ENCODE results near the gene MNT. TPM values are rescaled to one million over a fixed set of nuclear protein-coding genes. Genes with fewer than 3 reads are reported as not detected.

The MNT gene
- total and polyA plus RNA-seq, 9 of the 15 experiments (the other 6 are each of a cell fraction or from before 2014, with no cell fraction given): 0.18 to 23.8 (median 5.3) TPM

DNA sequence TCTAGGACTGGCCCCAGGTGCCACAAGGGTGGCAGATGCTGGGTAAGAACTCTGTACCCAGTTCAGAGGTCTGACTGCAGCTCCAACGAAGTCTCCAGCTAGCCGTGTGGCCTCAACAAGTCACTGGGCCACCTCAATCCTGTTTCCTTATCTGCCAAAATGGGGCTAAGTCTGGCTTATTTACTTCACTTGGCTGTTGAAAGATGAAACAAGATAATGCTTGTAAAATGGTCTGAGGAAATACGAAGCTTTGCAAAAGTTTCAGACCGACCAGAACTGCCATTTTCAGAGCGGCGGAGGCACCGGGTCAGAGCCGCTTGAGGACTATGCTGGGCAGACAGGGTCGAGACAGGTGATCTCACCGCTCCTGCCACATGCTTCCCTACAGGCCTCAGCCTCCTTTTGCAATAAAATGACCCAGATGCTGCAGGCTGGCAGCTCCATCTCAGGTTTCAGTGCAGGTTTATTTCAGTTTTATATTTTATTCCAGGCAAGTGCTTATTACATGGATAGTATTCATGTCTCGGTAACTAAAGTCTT lies 17.2 kb downstream of the MNT start (continued):
- TF ChIP-seq ZNF592 (IDR thresholded peaks at IDR 0.05) (peak; percentile 42; the same call in 1 of the 2 replicates), MEF2D (tag; conservative IDR thresholded peaks at IDR 0.05; ENCODE audit: low read depth) (no peak), FOXK2 (conservative IDR thresholded peaks at IDR 0.05 in 1 of 2, IDR thresholded peaks at IDR 0.05 in 1 of 2; ENCODE audit: low read depth in 2 of 2) (peak; percentile 40 to 43; a peak in 2 of 4 replicates), NFXL1 (CRISPR knock-in tag; IDR thresholded peaks at IDR 0.05) (no peak), VEZF1 (CRISPR knock-in tag; IDR thresholded peaks at IDR 0.05) (peak; percentile 24; the same call in 1 of the 2 replicates), MNT (conservative IDR thresholded peaks at IDR 0.05) (0 out of 4 replicates have a peak, but pooled peaks of 1 of the 2 experiments have one; percentile 22), SIX5 (IDR thresholded peaks at IDR 0.05; ENCODE audit: borderline replicate concordance in 1 of 2, insufficient read depth in 1 of 2, low read depth in 1 of 2, low read length in 2 of 2) (no peak), HDAC1 (IDR thresholded peaks at IDR 0.05) (no peak), EP300 (IDR thresholded peaks at IDR 0.05; ENCODE audit: low read length) (0 out of 2 replicates have a peak, but pooled peaks have one; percentile 15), TCF3 (CRISPR knock-in tag; IDR thresholded peaks at IDR 0.05) (0 out of 2 replicates have a peak, but pooled peaks have one; percentile 7), RCOR1 (IDR thresholded peaks at IDR 0.05; ENCODE audit: borderline replicate concordance in 1 of 2, low read depth in 2 of 2, low read length in 2 of 2) (peak in 1 of 2 experiments; percentile 33; a peak in 1 of 4 replicates), ZNF347 (CRISPR knock-in tag; IDR thresholded peaks at IDR 0.05; ENCODE audit: low read depth) (no peak), FOXA3 (CRISPR knock-in tag; conservative IDR thresholded peaks at IDR 0.05 in 1 of 2, IDR thresholded peaks at IDR 0.05 in 1 of 2) (peak in 1 of 2 experiments; percentile 59; a peak in 2 of 4 replicates)
- TF ChIP-seq, protein P1, sequence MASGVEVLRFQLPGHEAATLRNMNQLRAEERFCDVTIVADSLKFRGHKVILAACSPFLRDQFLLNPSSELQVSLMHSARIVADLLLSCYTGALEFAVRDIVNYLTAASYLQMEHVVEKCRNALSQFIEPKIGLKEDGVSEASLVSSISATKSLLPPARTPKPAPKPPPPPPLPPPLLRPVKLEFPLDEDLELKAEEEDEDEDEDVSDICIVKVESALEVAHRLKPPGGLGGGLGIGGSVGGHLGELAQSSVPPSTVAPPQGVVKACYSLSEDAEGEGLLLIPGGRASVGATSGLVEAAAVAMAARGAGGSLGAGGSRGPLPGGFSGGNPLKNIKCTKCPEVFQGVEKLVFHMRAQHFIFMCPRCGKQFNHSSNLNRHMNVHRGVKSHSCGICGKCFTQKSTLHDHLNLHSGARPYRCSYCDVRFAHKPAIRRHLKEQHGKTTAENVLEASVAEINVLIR (CRISPR knock-in tag; IDR thresholded peaks at IDR 0.05): no peak
- TF ChIP-seq, protein P2, sequence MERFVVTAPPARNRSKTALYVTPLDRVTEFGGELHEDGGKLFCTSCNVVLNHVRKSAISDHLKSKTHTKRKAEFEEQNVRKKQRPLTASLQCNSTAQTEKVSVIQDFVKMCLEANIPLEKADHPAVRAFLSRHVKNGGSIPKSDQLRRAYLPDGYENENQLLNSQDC (CRISPR knock-in tag; IDR thresholded peaks at IDR 0.05): no peak
- TF ChIP-seq, protein P3, sequence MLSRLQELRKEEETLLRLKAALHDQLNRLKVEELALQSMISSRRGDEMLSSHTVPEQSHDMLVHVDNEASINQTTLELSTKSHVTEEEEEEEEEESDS (CRISPR knock-in tag; IDR thresholded peaks at IDR 0.05): no peak
- TF ChIP-seq, protein P4, sequence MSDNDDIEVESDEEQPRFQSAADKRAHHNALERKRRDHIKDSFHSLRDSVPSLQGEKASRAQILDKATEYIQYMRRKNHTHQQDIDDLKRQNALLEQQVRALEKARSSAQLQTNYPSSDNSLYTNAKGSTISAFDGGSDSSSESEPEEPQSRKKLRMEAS (CRISPR knock-in tag; IDR thresholded peaks at IDR 0.05): 0 out of 2 replicates have a peak, but pooled peaks have one; percentile 26

All from K562 (cell line).